DND-41 (cell line): ENCODE results near the gene L3MBTL3.

Experiments
- ATAC-seq: fragments of 200-7000 bp; cut with Tn5 transposase; 3 replicates; pipeline ENCODE4 v1.9.1; 2021; ENCODE audit warnings: low read depth; ENCODE audit not compliant: insufficient read depth
- DNase-seq: peaks from one replicate; pipeline ENCODE4 v3.0.0-alpha.2; 2020
- H2AFZ ChIP-seq: 2 replicates; pipeline ENCODE4 v1.6.0; 2012; ENCODE audit warnings: low read depth, low read length
- H3K27ac ChIP-seq: 2 replicates; pipeline ENCODE4 v1.5.1; 2012; ENCODE audit warnings: low read length, inconsistent platforms
- H3K27me3 ChIP-seq: fragments of 200-600 bp; sonication (generic); 2 replicates; pipeline ENCODE4 v1.6.0; 2012; ENCODE audit warnings: low read length, mild to moderate bottlenecking, inconsistent platforms; ENCODE audit not compliant: insufficient read depth, poor library complexity
- H3K36me3 ChIP-seq: 2 replicates; pipeline ENCODE4 v1.5.1; 2012; ENCODE audit warnings: low read length, inconsistent platforms; ENCODE audit not compliant: insufficient read depth
- H3K4me1 ChIP-seq: 2 replicates; pipeline ENCODE4 v1.5.1; 2012; ENCODE audit warnings: mild to moderate bottlenecking, low read length; ENCODE audit not compliant: insufficient read depth
- H3K4me2 ChIP-seq: 2 replicates; pipeline ENCODE4 v1.6.0; 2012; ENCODE audit warnings: mild to moderate bottlenecking, moderate library complexity, low read length, inconsistent platforms; ENCODE audit not compliant: insufficient read depth
- H3K4me3 ChIP-seq, 2 experiments: fragments of 200-600 bp in 1 of 2; shearing (Covaris generic) in 1 of 2; 2 replicates each; pipeline ENCODE4 v1.5.1; 2012 to 2016; ENCODE audit warnings: inconsistent platforms in 2 of 2, low read length in 2 of 2, mild to moderate bottlenecking in 2 of 2, low read depth in 1 of 2, moderate library complexity in 1 of 2
- H3K79me2 ChIP-seq: 2 replicates; pipeline ENCODE4 v1.6.0; 2012; ENCODE audit warnings: low read length, inconsistent platforms; ENCODE audit not compliant: insufficient read depth
- H3K9ac ChIP-seq: 2 replicates; pipeline ENCODE4 v1.6.0; 2012; ENCODE audit warnings: low read depth, mild to moderate bottlenecking, inconsistent platforms, low read length, moderate library complexity
- H3K9me3 ChIP-seq: 2 replicates; pipeline ENCODE4 v1.5.1; 2012; ENCODE audit warnings: low read length, moderate library complexity, mild to moderate bottlenecking, inconsistent platforms; ENCODE audit not compliant: insufficient read depth, severe bottlenecking
- H4K20me1 ChIP-seq: 2 replicates; pipeline ENCODE4 v1.6.0; 2012; ENCODE audit warnings: low read length; ENCODE audit not compliant: insufficient read depth
- EZH2 ChIP-seq: IDR thresholded peaks from 3 replicates; pipeline ENCODE4 v1.6.1; 2012; ENCODE audit warnings: borderline replicate concordance, low read depth, mild to moderate bottlenecking, moderate library complexity, low read length, inconsistent platforms; ENCODE audit not compliant: severe bottlenecking
- TF ChIP-seq, protein P1 (sequence below): IDR thresholded peaks from 2 replicates; pipeline ENCODE4 v1.5.1; 2012; ENCODE audit warnings: borderline replicate concordance, low read length, moderate library complexity, mild to moderate bottlenecking; ENCODE audit not compliant: poor library complexity, severe bottlenecking; ENCODE audit errors: extremely low read depth

Gene L3MBTL3

DNA sequence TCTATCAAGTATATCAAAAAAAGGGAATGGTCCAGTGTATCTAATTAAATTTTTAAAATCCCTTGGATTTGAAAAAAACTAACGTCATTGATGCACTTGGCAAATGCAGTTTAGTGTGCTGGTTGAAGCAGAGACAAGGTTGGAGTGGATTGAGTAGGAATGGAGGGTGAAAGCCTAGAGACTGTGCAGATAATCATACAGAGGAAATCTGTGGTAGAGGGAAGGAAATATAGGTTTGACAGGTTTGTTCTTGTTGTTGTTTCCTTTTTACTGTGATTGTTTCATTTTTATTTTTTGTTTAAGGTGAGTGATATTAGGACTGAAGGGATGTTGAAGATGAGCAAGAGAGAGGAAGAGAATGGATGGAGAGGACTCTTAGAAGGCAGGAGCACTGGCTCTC, 29.0 kb upstream of the L3MBTL3 start:
- no peak overlapping the region for H2AFZ ChIP-seq
- no peak for ATAC-seq

DNA sequence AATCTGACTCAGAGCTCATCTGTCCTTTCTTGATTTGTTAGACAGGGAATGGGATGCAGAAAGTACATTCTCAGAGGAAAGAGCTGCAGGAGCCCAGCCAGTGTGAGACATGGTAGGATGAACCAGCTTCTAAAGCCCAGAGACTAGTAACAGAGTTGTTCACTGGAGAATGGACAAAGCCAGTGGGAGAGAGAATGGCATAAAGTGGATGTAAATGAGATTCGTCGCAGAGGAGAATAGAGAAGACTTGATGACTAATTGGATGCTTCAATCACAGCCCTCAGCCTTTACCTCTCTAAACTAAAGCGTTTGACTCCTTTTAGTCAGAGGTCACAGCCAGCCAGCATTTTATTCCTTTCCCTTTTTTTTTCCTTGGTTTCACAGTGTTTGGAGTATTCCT, 25.5 kb upstream of the L3MBTL3 start:
- H3K27me3 ChIP-seq = peaks cover 5% of the 10 kb centered on the region
- no peaks in the 10 kb centered on the region for H3K9me3 ChIP-seq
- no peaks in the 10 kb centered on the region for H3K79me2 ChIP-seq
- TF ChIP-seq, protein P1, sequence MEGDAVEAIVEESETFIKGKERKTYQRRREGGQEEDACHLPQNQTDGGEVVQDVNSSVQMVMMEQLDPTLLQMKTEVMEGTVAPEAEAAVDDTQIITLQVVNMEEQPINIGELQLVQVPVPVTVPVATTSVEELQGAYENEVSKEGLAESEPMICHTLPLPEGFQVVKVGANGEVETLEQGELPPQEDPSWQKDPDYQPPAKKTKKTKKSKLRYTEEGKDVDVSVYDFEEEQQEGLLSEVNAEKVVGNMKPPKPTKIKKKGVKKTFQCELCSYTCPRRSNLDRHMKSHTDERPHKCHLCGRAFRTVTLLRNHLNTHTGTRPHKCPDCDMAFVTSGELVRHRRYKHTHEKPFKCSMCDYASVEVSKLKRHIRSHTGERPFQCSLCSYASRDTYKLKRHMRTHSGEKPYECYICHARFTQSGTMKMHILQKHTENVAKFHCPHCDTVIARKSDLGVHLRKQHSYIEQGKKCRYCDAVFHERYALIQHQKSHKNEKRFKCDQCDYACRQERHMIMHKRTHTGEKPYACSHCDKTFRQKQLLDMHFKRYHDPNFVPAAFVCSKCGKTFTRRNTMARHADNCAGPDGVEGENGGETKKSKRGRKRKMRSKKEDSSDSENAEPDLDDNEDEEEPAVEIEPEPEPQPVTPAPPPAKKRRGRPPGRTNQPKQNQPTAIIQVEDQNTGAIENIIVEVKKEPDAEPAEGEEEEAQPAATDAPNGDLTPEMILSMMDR = no peak
- TF ChIP-seq EZH2 = no peak
- ATAC-seq = no peak
- H4K20me1 ChIP-seq = no peaks in the 10 kb centered on the region
- no peak overlapping the region for H3K4me2 ChIP-seq
- no peaks in the 10 kb centered on the region for H3K4me1 ChIP-seq
- H3K27ac ChIP-seq = no peak overlapping the region
- no peak overlapping the region for H2AFZ ChIP-seq
- H3K36me3 ChIP-seq = no peaks in the 10 kb centered on the region
- no peak for DNase-seq
- no peak overlapping the region for H3K4me3 ChIP-seq
- no peak overlapping the region for H3K9ac ChIP-seq

More for the DNA sequence above, 29.0 kb upstream of the L3MBTL3 start:
- TF ChIP-seq, protein P1 = no peak
- TF ChIP-seq EZH2 = no peak
- Histone ChIP-seq H3K4me2 (no peak overlapping the region), H3K4me1 (no peaks in the 10 kb centered on the region), H3K27ac (no peak overlapping the region), H3K9ac (no peak overlapping the region), H3K27me3 (no peaks in the 10 kb centered on the region), H4K20me1 (no peaks in the 10 kb centered on the region), H3K36me3 (no peaks in the 10 kb centered on the region), H3K79me2 (no peaks in the 10 kb centered on the region), H3K9me3 (no peaks in the 10 kb centered on the region), H3K4me3 (no peak overlapping the region)
- DNase-seq = no peak

DNA sequence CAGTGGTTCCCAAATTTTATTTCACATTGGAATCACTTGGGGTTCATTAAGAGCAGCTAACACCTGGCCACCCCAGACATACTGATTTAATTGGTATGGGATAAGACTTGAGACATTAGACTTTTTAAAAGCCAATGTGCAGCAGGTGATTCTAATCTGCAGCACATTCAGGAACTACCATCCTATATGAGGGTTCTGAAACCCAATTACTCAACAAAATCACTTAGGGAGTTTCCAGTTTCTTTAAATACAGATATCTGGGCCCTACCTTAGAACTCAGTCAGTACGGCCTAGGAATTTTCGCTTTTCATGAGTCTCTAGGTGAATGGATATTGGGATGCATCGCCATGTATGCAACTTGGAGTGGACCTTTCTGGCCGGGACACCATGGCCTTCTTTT, 24.0 kb upstream of the L3MBTL3 start:
- Histone ChIP-seq H3K4me1 (no peaks in the 10 kb centered on the region), H2AFZ (no peak overlapping the region), H3K9me3 (no peaks in the 10 kb centered on the region), H3K27ac (no peak overlapping the region), H3K4me2 (no peak overlapping the region), H3K79me2 (no peaks in the 10 kb centered on the region), H3K27me3 (peaks cover 5% of the 10 kb centered on the region), H3K4me3 (no peak overlapping the region), H3K9ac (no peak overlapping the region), H3K36me3 (no peaks in the 10 kb centered on the region), H4K20me1 (no peaks in the 10 kb centered on the region)
- no peak for DNase-seq
- no peak for ATAC-seq
- TF ChIP-seq, protein P1 = no peak
- no peak for TF ChIP-seq EZH2

DNA sequence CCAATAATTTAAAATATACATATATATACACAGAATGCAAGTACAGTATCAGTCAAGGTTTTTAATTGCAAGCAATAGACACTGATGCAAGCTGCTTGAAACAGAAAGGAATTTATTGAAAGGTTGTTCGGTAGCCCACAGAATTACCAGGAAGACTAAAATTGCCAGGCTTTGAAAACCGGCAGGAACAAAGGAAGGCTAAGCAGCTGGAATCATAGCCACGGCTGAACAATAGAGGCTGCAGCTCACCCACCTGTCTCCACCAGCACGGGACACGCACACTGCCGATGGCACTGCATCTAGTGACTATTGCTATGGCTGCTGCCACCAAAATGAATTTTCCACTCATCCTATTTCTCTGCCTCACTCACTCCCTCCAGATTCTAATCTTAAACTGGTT, 22.0 kb upstream of the L3MBTL3 start:
- H3K4me3 ChIP-seq = no peak overlapping the region
- no peak overlapping the region for H3K27ac ChIP-seq
- no peaks in the 10 kb centered on the region for H3K79me2 ChIP-seq
- no peaks in the 10 kb centered on the region for H3K36me3 ChIP-seq
- H3K4me2 ChIP-seq = no peak overlapping the region
- H3K9me3 ChIP-seq = no peaks in the 10 kb centered on the region
- peaks cover 7% of the 10 kb centered on the region for H3K27me3 ChIP-seq
- TF ChIP-seq, protein P1 = no peak
- no peak for TF ChIP-seq EZH2
- no peak overlapping the region for H2AFZ ChIP-seq
- H3K4me1 ChIP-seq = no peaks in the 10 kb centered on the region
- no peaks in the 10 kb centered on the region for H4K20me1 ChIP-seq
- ATAC-seq (no peak), DNase-seq (no peak)
- no peak overlapping the region for H3K9ac ChIP-seq
